ENCODE data around the gene ACCSL. TPM values are rescaled to one million over a fixed set of nuclear protein-coding genes. Genes with fewer than 3 reads are reported as not detected.

The ACCSL gene
- total and polyA plus RNA-seq, 2 donors (not counting 1 experiment from before 2014, with no cell fraction given), result not detected

DNA sequence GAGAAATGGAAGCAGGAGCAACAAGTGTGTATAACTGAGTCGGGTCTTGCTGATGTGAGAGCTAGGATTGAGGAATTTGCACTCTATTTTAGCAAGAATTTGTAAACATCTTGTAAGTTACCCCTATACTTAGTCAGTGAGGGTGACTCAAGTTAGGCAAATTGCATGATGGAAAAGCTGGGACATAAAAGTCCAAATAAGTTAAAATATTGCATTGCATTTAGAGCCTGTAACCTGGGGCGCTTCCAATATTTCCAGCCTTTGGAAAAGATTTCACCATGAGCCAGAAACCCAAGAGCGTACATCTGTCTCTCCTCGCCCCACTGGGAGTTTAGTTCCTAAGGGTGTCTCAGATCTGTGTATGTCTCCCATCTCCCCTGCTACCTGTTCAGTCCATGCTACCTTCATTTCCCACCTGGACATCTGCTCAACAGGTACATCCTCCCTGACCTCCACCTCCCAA, 37.0 kb upstream of the ACCSL start:
- DNase-seq (ENCODE audit: low read depth in 2 of 2), result peak in 1 of 2 donors; percentile 52
- no peak overlapping the region for H2AFZ ChIP-seq (ENCODE audit: low read length)

DNA sequence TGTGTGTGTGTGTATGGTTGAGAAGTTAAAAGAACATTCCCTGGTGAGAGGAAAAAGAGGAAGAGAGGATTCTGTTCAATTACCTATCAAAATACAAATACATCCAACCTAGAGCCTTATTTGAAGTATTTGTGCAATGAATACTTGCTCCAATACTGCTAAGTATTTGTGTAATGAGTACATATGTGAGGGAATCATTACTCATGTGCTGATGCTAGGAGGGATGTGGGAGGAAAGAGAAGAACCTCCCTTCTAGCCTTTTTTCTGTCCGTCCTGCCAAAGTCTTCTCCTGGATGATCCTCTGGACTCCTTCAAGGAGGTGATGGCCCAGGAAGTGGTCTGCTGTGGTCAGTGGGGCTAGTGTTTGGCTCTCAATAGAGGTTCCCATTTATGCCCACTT, 36.0 kb upstream of the ACCSL start:
- Histone ChIP-seq H3K4me2 (ENCODE audit: extremely low read depth, insufficient read depth, low read length) (peak overlapping the region; percentile 38), H3K36me3 (ENCODE audit: control insufficient read depth, insufficient read depth, low read length) (no peaks in the 10 kb centered on the region), H3K27ac (ENCODE audit: insufficient read depth, low read length) (no peak overlapping the region), H3K4me1 (ENCODE audit: control insufficient read depth, extremely low read depth, insufficient read depth, low read length) (peaks cover 21% of the 10 kb centered on the region), H4K20me1 (ENCODE audit: control insufficient read depth, extremely low read depth, insufficient read depth, low read length) (no peaks in the 10 kb centered on the region), H3K4me3 (replicated peaks in 1 of 4; ENCODE audit: control extremely low read depth in 1 of 4, insufficient read depth in 1 of 4, low read depth in 3 of 4, low read length in 4 of 4) (no peak overlapping the region), H3K27me3 (ENCODE audit: control insufficient read depth, insufficient read depth, low read length) (no peaks in the 10 kb centered on the region), H3K79me2 (ENCODE audit: control insufficient read depth, insufficient read depth, low read length) (no peaks in the 10 kb centered on the region), H2AFZ (ENCODE audit: low read length) (no peak overlapping the region), H3K9me3 (ENCODE audit: control insufficient read depth, insufficient read depth, low read depth, low read length) (no peaks in the 10 kb centered on the region), H3K9ac (ENCODE audit: insufficient read depth, low read length) (no peak overlapping the region)
- TF ChIP-seq, protein P1, sequence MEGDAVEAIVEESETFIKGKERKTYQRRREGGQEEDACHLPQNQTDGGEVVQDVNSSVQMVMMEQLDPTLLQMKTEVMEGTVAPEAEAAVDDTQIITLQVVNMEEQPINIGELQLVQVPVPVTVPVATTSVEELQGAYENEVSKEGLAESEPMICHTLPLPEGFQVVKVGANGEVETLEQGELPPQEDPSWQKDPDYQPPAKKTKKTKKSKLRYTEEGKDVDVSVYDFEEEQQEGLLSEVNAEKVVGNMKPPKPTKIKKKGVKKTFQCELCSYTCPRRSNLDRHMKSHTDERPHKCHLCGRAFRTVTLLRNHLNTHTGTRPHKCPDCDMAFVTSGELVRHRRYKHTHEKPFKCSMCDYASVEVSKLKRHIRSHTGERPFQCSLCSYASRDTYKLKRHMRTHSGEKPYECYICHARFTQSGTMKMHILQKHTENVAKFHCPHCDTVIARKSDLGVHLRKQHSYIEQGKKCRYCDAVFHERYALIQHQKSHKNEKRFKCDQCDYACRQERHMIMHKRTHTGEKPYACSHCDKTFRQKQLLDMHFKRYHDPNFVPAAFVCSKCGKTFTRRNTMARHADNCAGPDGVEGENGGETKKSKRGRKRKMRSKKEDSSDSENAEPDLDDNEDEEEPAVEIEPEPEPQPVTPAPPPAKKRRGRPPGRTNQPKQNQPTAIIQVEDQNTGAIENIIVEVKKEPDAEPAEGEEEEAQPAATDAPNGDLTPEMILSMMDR (conservative IDR thresholded peaks at IDR 0.05 in 1 of 2, IDR thresholded peaks at IDR 0.05 in 1 of 2; ENCODE audit: low read depth in 1 of 2, low read length in 2 of 2), result no peak
- no peak for TF ChIP-seq EZH2 (IDR thresholded peaks at IDR 0.05; ENCODE audit: low read length, missing control alignments)
- DNase-seq (ENCODE audit: low read depth in 2 of 2), result peak in 1 of 2 donors; percentile 72

More for the DNA sequence above, 37.0 kb upstream of the ACCSL start:
- Histone ChIP-seq H3K27me3 (ENCODE audit: control insufficient read depth, insufficient read depth, low read length) (no peaks in the 10 kb centered on the region), H3K9ac (ENCODE audit: insufficient read depth, low read length) (no peak overlapping the region), H3K79me2 (ENCODE audit: control insufficient read depth, insufficient read depth, low read length) (no peaks in the 10 kb centered on the region), H3K4me1 (ENCODE audit: control insufficient read depth, extremely low read depth, insufficient read depth, low read length) (peaks cover 17% of the 10 kb centered on the region), H3K27ac (ENCODE audit: insufficient read depth, low read length) (no peak overlapping the region), H3K4me3 (replicated peaks in 1 of 4; ENCODE audit: control extremely low read depth in 1 of 4, insufficient read depth in 1 of 4, low read depth in 3 of 4, low read length in 4 of 4) (no peak overlapping the region), H3K4me2 (ENCODE audit: extremely low read depth, insufficient read depth, low read length) (peak overlapping the region; percentile 40), H3K9me3 (ENCODE audit: control insufficient read depth, insufficient read depth, low read depth, low read length) (no peaks in the 10 kb centered on the region), H3K36me3 (ENCODE audit: control insufficient read depth, insufficient read depth, low read length) (no peaks in the 10 kb centered on the region), H4K20me1 (ENCODE audit: control insufficient read depth, extremely low read depth, insufficient read depth, low read length) (no peaks in the 10 kb centered on the region)
- no peak for TF ChIP-seq EZH2 (IDR thresholded peaks at IDR 0.05; ENCODE audit: low read length, missing control alignments)
- TF ChIP-seq, protein P1 (conservative IDR thresholded peaks at IDR 0.05 in 1 of 2, IDR thresholded peaks at IDR 0.05 in 1 of 2; ENCODE audit: low read depth in 1 of 2, low read length in 2 of 2), result no peak

DNA sequence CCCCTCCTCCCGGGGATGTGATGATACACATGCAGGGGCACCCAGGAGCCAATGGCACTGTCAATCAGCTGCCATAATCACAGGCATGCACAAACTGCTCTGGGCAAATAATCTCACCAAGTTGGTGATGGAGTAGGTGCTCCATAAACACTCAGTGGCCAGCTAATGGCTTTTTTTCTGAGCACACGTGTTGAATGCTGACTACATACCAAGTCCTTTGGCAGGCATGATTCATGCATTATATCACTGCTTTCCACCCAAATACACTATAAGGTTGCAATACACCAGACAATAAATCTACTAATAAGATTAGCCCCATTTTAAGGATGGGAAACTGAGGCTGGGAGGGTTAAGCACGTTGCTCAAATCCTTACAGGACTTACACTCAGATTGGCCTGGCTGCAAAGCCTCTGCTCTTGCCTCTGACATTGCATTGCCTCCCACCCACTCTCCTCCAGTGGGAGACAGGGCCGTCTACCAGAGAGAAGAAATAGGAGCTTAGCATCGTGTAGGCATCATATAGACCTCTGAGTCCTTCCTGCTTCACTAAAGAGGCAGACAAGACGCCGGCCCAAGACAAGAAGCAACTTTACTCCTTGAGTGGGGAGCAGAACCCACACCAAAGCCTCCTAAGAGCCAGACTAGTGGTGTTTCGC, 32.7 kb upstream of the ACCSL start:
- H3K27ac ChIP-seq (ENCODE audit: insufficient read depth, low read length), result no peak overlapping the region
- H3K79me2 ChIP-seq (ENCODE audit: control insufficient read depth, insufficient read depth, low read length), result no peaks in the 10 kb centered on the region
- no peak overlapping the region for H3K4me3 ChIP-seq (replicated peaks in 1 of 4; ENCODE audit: control extremely low read depth in 1 of 4, insufficient read depth in 1 of 4, low read depth in 3 of 4, low read length in 4 of 4)
- no peaks in the 10 kb centered on the region for H4K20me1 ChIP-seq (ENCODE audit: control insufficient read depth, extremely low read depth, insufficient read depth, low read length)
- H3K36me3 ChIP-seq (ENCODE audit: control insufficient read depth, insufficient read depth, low read length), result no peaks in the 10 kb centered on the region
- no peaks in the 10 kb centered on the region for H3K9me3 ChIP-seq (ENCODE audit: control insufficient read depth, insufficient read depth, low read depth, low read length)
- no peak overlapping the region for H2AFZ ChIP-seq (ENCODE audit: low read length)
- no peaks in the 10 kb centered on the region for H3K27me3 ChIP-seq (ENCODE audit: control insufficient read depth, insufficient read depth, low read length)
- H3K9ac ChIP-seq (ENCODE audit: insufficient read depth, low read length), result no peak overlapping the region
- peak in 1 of 2 donors; percentile 49 for DNase-seq (ENCODE audit: low read depth in 2 of 2)
- no peak for TF ChIP-seq EZH2 (IDR thresholded peaks at IDR 0.05; ENCODE audit: low read length, missing control alignments)
- TF ChIP-seq, protein P1 (conservative IDR thresholded peaks at IDR 0.05 in 1 of 2, IDR thresholded peaks at IDR 0.05 in 1 of 2; ENCODE audit: low read depth in 1 of 2, low read length in 2 of 2), result no peak
- H3K4me1 ChIP-seq (ENCODE audit: control insufficient read depth, extremely low read depth, insufficient read depth, low read length), result peaks cover 36% of the 10 kb centered on the region
- H3K4me2 ChIP-seq (ENCODE audit: extremely low read depth, insufficient read depth, low read length), result no peak overlapping the region

Data from fibroblast of lung (primary cell).